Left lung (tissue), 10 donors: Measurements from ENCODE around the gene PTPRN2. TPM values are rescaled to one million over a fixed set of nuclear protein-coding genes. Genes with fewer than 3 reads are reported as not detected.

ENCODE experiments used
- ATAC-seq: fragments of 200-7000 bp; cut with Tn5 transposase; one replicate; pipeline ENCODE4 v1.9.1; 2020; ENCODE audit warnings: moderate library complexity
- DNase-seq, 4 donors: peaks; one replicate each; pipeline ENCODE4 v3.0.0-alpha.2; 2013 to 2020
- H3K27ac ChIP-seq, 2 donors: fragments of 200-600 bp; sonication (generic) in 1 of 2; one replicate each; pipeline versions ENCODE4 v1.5.0 to v1.8.0; 2020 to 2021
- H3K27me3 ChIP-seq, 2 donors: fragments of 200-600 bp; sonication (generic) in 1 of 2; one replicate each; pipeline versions ENCODE4 v1.5.0 to v1.8.0; 2020 to 2021
- H3K36me3 ChIP-seq, 2 donors: fragments of 200-600 bp; sonication (generic) in 1 of 2; one replicate each; pipeline versions ENCODE4 v1.5.0 to v1.8.0; 2020 to 2021
- H3K4me1 ChIP-seq, 2 donors: fragments of 200-600 bp; one replicate each; pipeline ENCODE4 v1.8.0; 2021
- H3K4me3 ChIP-seq, 2 donors: fragments of 200-600 bp; sonication (generic) in 1 of 2; one replicate each; pipeline versions ENCODE4 v1.5.0 to v1.8.0; 2020 to 2021; ENCODE audit warnings: mild to moderate bottlenecking in 1 of 2
- H3K9me3 ChIP-seq, 2 donors: fragments of 200-600 bp; sonication (generic) in 1 of 2; one replicate each; pipeline versions ENCODE4 v1.5.0 to v1.8.0; 2020 to 2021
- CTCF ChIP-seq, 2 donors: fragments of 200-600 bp; sonication (generic) in 1 of 2; IDR thresholded peaks; one replicate each; pipeline versions ENCODE4 v1.5.0 to v1.8.0; 2021; ENCODE audit warnings: antibody characterized with exemption in 2 of 2
- intact Hi-C, 2 donors: fragments of 100-400 bp; cut with DNase I; formaldehyde crosslinking; loops; one replicate each; pipeline versions ENCODE4 v1.11.2 to v1.14.2; 2022
- polyA plus RNA-seq, 6 donors: library from polyadenylated mRNA; unstranded; fragments of 120-200 nt; gene quantifications; one replicate each; pipeline ENCODE4 v1.2.1, GENCODE V29; 2013; ENCODE audit not compliant: insufficient read length in 6 of 6
- total RNA-seq, 2 donors: library from RNA; stranded (reverse); fragmentation: NEBNext Ultra II Directional; extraction: Animal tissue kit (Norgen Biotek cat#: 25700); gene quantifications; one replicate each; pipeline ENCODE4 v1.2.1, GENCODE V29; 2021
- donor health status: DM: no; HTN: yes; CAD: no.
- donor health status: DM: no; HTN: no; CAD: no.

PTPRN2 gene
- total and polyA plus RNA-seq, 8 donors = 4.0 to 7.8 (median 6.8) TPM

GRCh38 chr7:157561816-157562410 is 1025.7 kb downstream of the PTPRN2 start:
- Histone ChIP-seq H3K4me3 (no peak overlapping the region), H3K9me3 (peaks cover 0 to 1% of the 10 kb centered on the region in 2 donors), H3K27ac (no peak overlapping the region), H3K36me3 (no peaks in the 10 kb centered on the region), H3K27me3 (no peaks in the 10 kb centered on the region), H3K4me1 (no peaks in the 10 kb centered on the region)
- intact Hi-C loops = no loop called here
- no peak for TF ChIP-seq CTCF (IDR thresholded peaks at IDR 0.05)
- ATAC-seq (no peak), DNase-seq (peak in 2 of 4 donors; percentile 15 to 51)

- no peak for TF ChIP-seq CTCF (IDR thresholded peaks at IDR 0.05)
- peaks cover 0 to 1% of the 10 kb centered on the region in 2 donors for H3K9me3 ChIP-seq
- no peaks in the 10 kb centered on the region for H3K36me3 ChIP-seq
- DNase-seq (peak in 2 of 4 donors; percentile 22 to 38), ATAC-seq (no peak)
- intact Hi-C loops = no loop called here
- H3K4me3 ChIP-seq = no peak overlapping the region
- no peak overlapping the region for H3K27ac ChIP-seq
- H3K27me3 ChIP-seq = no peaks in the 10 kb centered on the region
- H3K4me1 ChIP-seq = no peaks in the 10 kb centered on the region
These were observed 1026.2 kb downstream of the PTPRN2 start for GRCh38 chr7:157561523-157561785.

GRCh38 chr7:157560710-157561522 is 1026.7 kb downstream of the PTPRN2 start:
- H3K27ac ChIP-seq = no peak overlapping the region
- intact Hi-C loops = no loop called here

GRCh38 chr7:157560258-157560654 is 1027.4 kb downstream of the PTPRN2 start:
- H3K27ac ChIP-seq = no peak overlapping the region
- H3K4me1 ChIP-seq = no peaks in the 10 kb centered on the region
- H3K4me3 ChIP-seq = no peak overlapping the region
- no peaks in the 10 kb centered on the region for H3K27me3 ChIP-seq
- no peak for TF ChIP-seq CTCF (IDR thresholded peaks at IDR 0.05)
- no peak for ATAC-seq
- no peaks in the 10 kb centered on the region for H3K36me3 ChIP-seq
- DNase-seq = peak in 1 of 4 donors; percentile 68
- H3K9me3 ChIP-seq = peaks cover 0 to 1% of the 10 kb centered on the region in 2 donors
- intact Hi-C loops = no loop called here

More at GRCh38 chr7:157560710-157561522, 1026.7 kb downstream of the PTPRN2 start:
- no peak for ATAC-seq
- Histone ChIP-seq H3K4me3 (no peak overlapping the region), H3K27me3 (no peaks in the 10 kb centered on the region), H3K36me3 (no peaks in the 10 kb centered on the region), H3K4me1 (no peaks in the 10 kb centered on the region), H3K9me3 (peaks cover 0 to 1% of the 10 kb centered on the region in 2 donors)
- DNase-seq = peak in 2 of 4 donors; percentile 18 to 64
- TF ChIP-seq CTCF (IDR thresholded peaks at IDR 0.05) = no peak

GRCh38 chr7:157559596-157560257 is 1027.9 kb downstream of the PTPRN2 start:
- TF ChIP-seq CTCF (IDR thresholded peaks at IDR 0.05) = no peak
- Histone ChIP-seq H3K27me3 (no peaks in the 10 kb centered on the region), H3K4me3 (no peak overlapping the region), H3K36me3 (no peaks in the 10 kb centered on the region), H3K4me1 (no peaks in the 10 kb centered on the region), H3K27ac (no peak overlapping the region), H3K9me3 (peaks cover 0 to 1% of the 10 kb centered on the region in 2 donors)
- ATAC-seq (no peak), DNase-seq (peak in 2 of 4 donors; percentile 22 to 64)
- intact Hi-C loops = no loop called here
